ENCODE results near the gene SLC25A39. TPM values are rescaled to one million over a fixed set of nuclear protein-coding genes. Genes with fewer than 3 reads are reported as not detected.
"Not testable (repeated sequence)": the region's sequence is repeated elsewhere in the genome, so short reads cannot be mapped to it uniquely, and the experiment has no call there.

The SLC25A39 gene
- total and polyA plus RNA-seq, 12 donors = 100.0 to 262 (median 157) TPM

DNA sequence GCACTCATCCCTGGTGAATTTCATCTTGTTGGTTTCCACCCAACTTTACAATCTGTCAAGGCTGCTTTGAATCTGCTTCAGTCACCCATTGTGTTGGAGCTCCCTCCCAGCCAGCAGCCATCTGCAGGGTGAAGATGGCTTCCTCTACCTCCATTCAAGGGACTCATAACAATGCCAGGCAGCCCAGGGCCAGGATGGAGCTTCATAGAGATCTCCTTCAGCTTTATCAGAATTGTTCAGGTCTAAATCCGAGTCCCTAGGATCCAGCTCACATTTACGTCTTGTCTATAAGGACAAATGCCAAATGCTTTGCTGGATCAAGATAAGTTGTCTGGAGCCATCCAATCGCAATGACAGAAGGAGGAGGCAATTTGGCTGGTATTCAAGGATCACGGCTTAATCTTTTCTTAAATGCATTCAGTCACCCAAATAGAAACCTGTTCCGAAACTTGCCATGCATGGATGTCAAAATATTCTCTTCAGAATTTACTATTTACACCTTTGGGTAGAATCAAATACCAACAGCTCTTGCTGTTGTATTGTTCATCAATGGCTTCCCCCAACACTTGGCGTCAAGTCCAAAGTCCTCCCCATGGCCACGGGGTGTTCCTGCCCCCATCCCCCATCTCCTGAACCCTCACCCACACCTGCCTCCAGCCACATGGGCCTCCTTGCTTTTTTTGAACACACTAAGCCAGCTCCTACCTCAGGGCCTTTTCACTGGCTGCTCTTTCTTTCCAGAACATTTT, 42.8 kb upstream of the SLC25A39 start:
- H3K27ac ChIP-seq = no peak overlapping the region
- 49 to 59% (median 52%) methylated on average over 7 of the region's 7 CpGs for WGBS, 4 donors
- DNase-seq = no peak
- H3K36me3 ChIP-seq (replicated peaks in 1 of 2) = no peaks in the 10 kb centered on the region
- H3K4me1 ChIP-seq (replicated peaks in 1 of 2) = peaks cover 5 to 10% of the 10 kb centered on the region in 2 donors
- TF ChIP-seq, protein P1, sequence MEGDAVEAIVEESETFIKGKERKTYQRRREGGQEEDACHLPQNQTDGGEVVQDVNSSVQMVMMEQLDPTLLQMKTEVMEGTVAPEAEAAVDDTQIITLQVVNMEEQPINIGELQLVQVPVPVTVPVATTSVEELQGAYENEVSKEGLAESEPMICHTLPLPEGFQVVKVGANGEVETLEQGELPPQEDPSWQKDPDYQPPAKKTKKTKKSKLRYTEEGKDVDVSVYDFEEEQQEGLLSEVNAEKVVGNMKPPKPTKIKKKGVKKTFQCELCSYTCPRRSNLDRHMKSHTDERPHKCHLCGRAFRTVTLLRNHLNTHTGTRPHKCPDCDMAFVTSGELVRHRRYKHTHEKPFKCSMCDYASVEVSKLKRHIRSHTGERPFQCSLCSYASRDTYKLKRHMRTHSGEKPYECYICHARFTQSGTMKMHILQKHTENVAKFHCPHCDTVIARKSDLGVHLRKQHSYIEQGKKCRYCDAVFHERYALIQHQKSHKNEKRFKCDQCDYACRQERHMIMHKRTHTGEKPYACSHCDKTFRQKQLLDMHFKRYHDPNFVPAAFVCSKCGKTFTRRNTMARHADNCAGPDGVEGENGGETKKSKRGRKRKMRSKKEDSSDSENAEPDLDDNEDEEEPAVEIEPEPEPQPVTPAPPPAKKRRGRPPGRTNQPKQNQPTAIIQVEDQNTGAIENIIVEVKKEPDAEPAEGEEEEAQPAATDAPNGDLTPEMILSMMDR (IDR thresholded peaks at IDR 0.05) = no peak
- no peak for TF ChIP-seq POLR2A (IDR thresholded peaks at IDR 0.05)
- no peaks in the 10 kb centered on the region for H3K27me3 ChIP-seq
- no peaks in the 10 kb centered on the region for H3K9me3 ChIP-seq (replicated peaks in 1 of 3)
- intact Hi-C loops (cut with DNase I) = no loop called here
- H3K4me3 ChIP-seq = no peak overlapping the region

GRCh38 chr17:44365051-44365450, 40.4 kb upstream of the SLC25A39 start:
- H3K4me3 ChIP-seq; H3K27me3 ChIP-seq; DNase-seq; H3K9me3 ChIP-seq (replicated peaks in 1 of 3); intact Hi-C loops (cut with DNase I); H3K27ac ChIP-seq; H3K36me3 ChIP-seq (replicated peaks in 1 of 2): not testable (repeated sequence)
- whole genome bisulfite sequencing, 4 donors = 66 to 93% (median 78%) methylated on average over 4 to 5 of the region's 5 CpGs
- H3K4me1 ChIP-seq (replicated peaks in 1 of 2) = peaks cover 5 to 10% of the 10 kb centered on the region in 2 donors

DNA sequence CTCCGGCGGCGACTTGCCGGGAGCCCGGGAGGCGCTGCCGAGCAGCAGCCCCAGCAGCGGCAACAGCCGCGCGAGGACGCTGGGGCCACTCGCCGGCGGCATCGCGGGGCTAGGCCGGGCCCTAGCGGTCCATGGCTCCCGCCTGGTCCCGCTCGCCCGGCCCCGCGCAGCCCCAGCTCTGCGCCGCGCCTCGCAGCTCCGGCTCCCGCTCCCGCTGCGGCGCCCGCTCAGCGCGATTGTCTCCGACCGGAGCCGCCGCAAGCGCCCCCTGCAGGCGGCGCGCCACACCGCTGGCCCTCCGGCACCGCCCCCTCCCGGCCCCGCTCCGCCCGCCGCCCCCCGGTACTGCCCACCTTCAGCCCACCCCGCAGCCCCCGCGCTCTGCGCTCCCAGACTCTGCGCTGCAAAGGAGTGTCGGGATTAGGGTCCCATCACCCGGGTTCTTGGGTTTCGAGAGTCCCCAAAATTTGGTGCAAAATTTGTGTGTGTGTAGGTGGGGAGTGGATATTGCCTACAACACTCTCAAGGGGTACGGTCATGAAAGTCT, 39.1 kb upstream of the SLC25A39 start, which contains the start of gene FAM171A2:
Gene FAM171A2, minus strand, starts transcription at position 241 of the 547 bp plus-strand sequence. Its CDS starts 139 bp downstream, at position 102.
- peak within 1 kb of the TSS in 2 of 4 donors; percentile 37 to 80 for H3K4me3 ChIP-seq
- intact Hi-C loops (cut with DNase I) = no loop called here
- H3K36me3 ChIP-seq (replicated peaks in 1 of 2) = no peaks in the 10 kb centered on the region
- TF ChIP-seq, protein P1 (IDR thresholded peaks at IDR 0.05) = peak in 3 of 6 experiments; percentile 64 to 89 (median 78)
- TF ChIP-seq POLR2A (IDR thresholded peaks at IDR 0.05) = peak in 1 of 2 donors; percentile 18
- no peaks in the 10 kb centered on the region for H3K9me3 ChIP-seq (replicated peaks in 1 of 3)
- 0 to 1% (median 1%) methylated on average over 8 to 63 of the region's 63 CpGs; no CpG with 5 or more reads in 1 of the 4 donors for WGBS, 4 donors
- peak in 3 of 7 donors; percentile 42 to 59 (median 54) for DNase-seq
- no peaks in the 10 kb centered on the region for H3K27me3 ChIP-seq
- H3K4me1 ChIP-seq (replicated peaks in 1 of 2) = peaks cover 5 to 10% of the 10 kb centered on the region in 2 donors
- peak within 1 kb of the TSS in 1 of 5 donors; percentile 26 for H3K27ac ChIP-seq

GRCh38 chr17:44362949-44363612, 38.5 kb upstream of the SLC25A39 start:
- DNase-seq = no peak
- Histone ChIP-seq H3K36me3 (replicated peaks in 1 of 2) (no peaks in the 10 kb centered on the region), H3K4me1 (replicated peaks in 1 of 2) (peaks cover 5 to 10% of the 10 kb centered on the region in 2 donors), H3K27ac (peak overlapping the region in 1 of 5 donors; percentile 26), H3K27me3 (no peaks in the 10 kb centered on the region), H3K4me3 (peak overlapping the region in 2 of 4 donors; percentile 37 to 80), H3K9me3 (replicated peaks in 1 of 3) (no peaks in the 10 kb centered on the region)
- 1 to 20% (median 2%) methylated on average over 2 to 45 of the region's 45 CpGs; no CpG with 5 or more reads in 1 of the 4 donors for WGBS, 4 donors
- intact Hi-C loops (cut with DNase I) = no loop called here
- TF ChIP-seq, protein P1 (IDR thresholded peaks at IDR 0.05) = no peak
- no peak for TF ChIP-seq POLR2A (IDR thresholded peaks at IDR 0.05)

Measured in adrenal gland (tissue), 12 donors.